Mucosa of stomach (tissue), 1 donor: ENCODE results near the gene STON2.
"Not testable (repeated sequence)": the region's sequence is repeated elsewhere in the genome, so short reads cannot be mapped to it uniquely, and the experiment has no call there.

Experiments used
- H3K27me3 ChIP-seq: one replicate; pipeline ENCODE4 v1.7.0; 2013; ENCODE audit warnings: mild to moderate bottlenecking, low read length; ENCODE audit not compliant: control insufficient read depth, insufficient read depth
- H3K36me3 ChIP-seq: one replicate; pipeline ENCODE4 v1.7.0; 2013; ENCODE audit warnings: low read length; ENCODE audit not compliant: control insufficient read depth, insufficient read depth
- H3K4me1 ChIP-seq: one replicate; pipeline ENCODE4 v1.7.0; 2013; ENCODE audit warnings: mild to moderate bottlenecking, low read length; ENCODE audit not compliant: control insufficient read depth, insufficient read depth
- H3K4me3 ChIP-seq: one replicate; pipeline ENCODE4 v1.7.0; 2013; ENCODE audit warnings: low read length
- H3K9ac ChIP-seq: one replicate; pipeline ENCODE4 v1.7.0; 2013; ENCODE audit warnings: mild to moderate bottlenecking, low read length, moderate library complexity
- H3K9me3 ChIP-seq: one replicate; pipeline ENCODE4 v1.7.0; 2013; ENCODE audit warnings: mild to moderate bottlenecking, low read length, moderate library complexity; ENCODE audit not compliant: control insufficient read depth
- donor health status: Pancreatic carcinoma.

Gene STON2

DNA sequence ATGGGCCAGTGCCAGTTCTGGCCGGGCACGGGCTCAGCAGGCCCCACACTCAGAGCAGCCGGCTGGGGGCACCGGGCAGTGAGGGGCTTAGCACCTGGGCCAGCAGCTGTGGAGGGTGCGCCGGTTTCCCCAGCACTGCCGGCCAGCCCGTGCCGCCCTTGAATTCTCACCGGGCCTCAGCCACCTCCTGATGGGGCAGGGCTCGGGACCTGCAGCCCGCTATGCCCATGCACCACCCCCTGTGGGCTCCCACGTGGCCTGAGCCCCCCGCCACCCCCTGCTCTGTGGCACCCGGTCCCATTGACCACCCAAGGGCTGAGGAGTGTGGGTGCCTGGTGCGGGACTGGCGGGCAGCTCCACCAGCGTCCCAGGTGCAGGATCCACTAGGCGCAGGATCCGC, 164.0 kb downstream of the STON2 start:
- no peaks in the 10 kb centered on the region for H3K27me3 ChIP-seq
- H3K9me3 ChIP-seq, result no peaks in the 10 kb centered on the region

DNA sequence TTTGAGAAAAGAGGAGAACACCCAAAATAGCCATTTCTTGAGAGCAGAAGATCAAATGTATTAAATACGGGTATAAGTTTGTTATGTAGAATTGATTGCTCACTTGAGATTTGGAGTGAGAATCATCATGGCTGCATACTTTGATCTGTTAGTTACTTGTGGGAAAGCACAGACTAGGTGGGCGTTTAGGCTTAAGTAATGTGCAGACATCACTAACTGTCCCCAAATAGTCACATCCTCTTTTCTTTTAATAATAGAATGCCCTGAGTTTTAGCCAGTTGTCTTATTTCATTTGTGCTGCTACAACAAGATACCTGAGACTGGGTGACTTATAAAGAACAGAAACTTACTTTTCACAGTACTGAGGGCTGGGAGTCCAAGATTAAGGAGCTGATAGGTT, 165.0 kb downstream of the STON2 start:
- no peaks in the 10 kb centered on the region for H3K27me3 ChIP-seq
- no peaks in the 10 kb centered on the region for H3K9me3 ChIP-seq
- no peak overlapping the region for H3K4me3 ChIP-seq
- H3K9ac ChIP-seq, result no peak overlapping the region
- no peaks in the 10 kb centered on the region for H3K36me3 ChIP-seq
- no peaks in the 10 kb centered on the region for H3K4me1 ChIP-seq

More for the DNA sequence above, 164.0 kb downstream of the STON2 start:
- H3K9ac ChIP-seq, result no peak overlapping the region
- no peaks in the 10 kb centered on the region for H3K4me1 ChIP-seq
- H3K36me3 ChIP-seq, result no peaks in the 10 kb centered on the region
- H3K4me3 ChIP-seq, result no peak overlapping the region

DNA sequence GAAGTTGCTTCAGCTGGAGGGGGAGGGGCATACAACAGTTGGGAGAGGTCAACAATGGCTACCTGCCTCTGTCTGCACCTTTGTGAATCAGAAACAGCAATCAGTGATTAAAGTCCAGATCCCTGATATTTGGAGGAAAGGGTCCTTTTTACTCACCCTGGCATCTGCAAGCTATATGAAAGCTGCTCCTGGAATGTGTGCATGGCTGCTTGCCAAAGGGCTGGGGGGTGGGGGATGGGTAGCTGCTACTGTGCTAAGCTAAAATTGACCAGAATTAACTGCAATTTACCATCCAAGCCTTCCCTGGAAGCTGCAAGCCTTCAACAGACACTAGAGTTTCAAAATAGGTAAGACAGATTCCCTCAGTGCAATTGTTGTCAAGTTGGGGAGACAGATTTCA, 165.8 kb downstream of the STON2 start:
- Histone ChIP-seq H3K9me3 (no peaks in the 10 kb centered on the region), H3K27me3 (no peaks in the 10 kb centered on the region), H3K36me3 (no peaks in the 10 kb centered on the region), H3K4me1 (no peaks in the 10 kb centered on the region), H3K4me3 (no peak overlapping the region), H3K9ac (no peak overlapping the region)

DNA sequence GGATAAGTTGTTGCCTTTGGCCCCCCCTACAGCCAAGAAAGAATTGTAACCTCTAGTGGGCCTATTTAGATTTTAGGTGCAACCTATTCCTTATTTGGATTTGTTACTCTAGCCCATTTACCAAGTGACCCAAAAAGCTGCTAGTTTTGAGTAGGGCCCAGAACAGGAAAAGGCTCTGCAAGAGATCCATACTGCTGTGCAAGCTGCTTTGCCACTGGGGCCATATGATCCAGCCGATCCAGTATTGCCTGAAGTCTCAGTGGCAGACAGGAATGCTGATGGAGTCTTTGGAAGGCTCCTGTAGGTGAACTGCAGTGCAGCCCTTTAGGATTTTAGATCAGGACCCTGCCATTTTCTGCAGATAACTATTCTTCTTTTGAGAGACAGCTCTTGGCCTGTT, 166.5 kb downstream of the STON2 start:
- H3K9me3 ChIP-seq, result no peaks in the 10 kb centered on the region
- no peaks in the 10 kb centered on the region for H3K4me1 ChIP-seq
- H3K4me3 ChIP-seq, result no peak overlapping the region
- no peaks in the 10 kb centered on the region for H3K36me3 ChIP-seq
- H3K9ac ChIP-seq, result no peak overlapping the region
- no peaks in the 10 kb centered on the region for H3K27me3 ChIP-seq

DNA sequence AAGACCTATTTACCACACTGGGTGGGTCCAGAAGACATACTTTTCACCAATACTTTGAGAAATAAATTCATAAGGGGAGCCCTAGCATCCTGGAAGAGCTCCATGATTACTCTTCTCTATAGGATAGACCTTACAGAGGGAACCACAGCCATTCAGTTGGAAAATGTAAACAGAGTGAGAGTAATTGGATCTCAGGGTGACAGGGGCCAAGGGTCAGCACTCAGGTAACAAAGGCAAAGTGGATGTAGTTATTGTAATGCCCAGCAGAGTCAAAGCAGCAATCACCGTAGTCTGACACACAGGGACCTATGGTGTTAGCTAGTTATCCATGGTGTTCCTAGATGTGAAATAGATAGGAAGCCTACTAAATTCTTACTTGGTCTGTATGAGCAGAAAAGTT, 168.6 kb downstream of the STON2 start:
- Histone ChIP-seq H3K9ac (no peak overlapping the region), H3K27me3 (no peaks in the 10 kb centered on the region), H3K36me3 (no peaks in the 10 kb centered on the region), H3K4me1 (no peaks in the 10 kb centered on the region), H3K9me3 (no peaks in the 10 kb centered on the region), H3K4me3 (no peak overlapping the region)

DNA sequence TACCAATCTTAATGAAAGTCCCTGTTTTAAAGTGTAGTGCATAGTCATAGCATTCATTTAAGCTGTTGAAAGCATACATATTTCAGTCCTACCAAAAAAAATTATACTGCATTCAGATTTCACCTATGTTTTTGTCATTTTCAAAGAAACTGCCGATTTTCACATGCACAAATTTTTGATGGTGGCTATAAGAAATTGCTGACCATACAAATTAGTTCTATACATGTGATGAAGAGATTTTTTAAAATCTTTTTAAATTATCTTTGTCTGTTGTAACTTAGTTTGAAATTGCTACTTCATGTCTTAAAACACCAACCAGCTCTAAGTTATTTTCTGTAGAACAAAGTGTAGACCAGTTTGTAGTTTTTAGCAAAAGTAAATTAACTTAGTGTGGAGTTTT, 175.9 kb downstream of the STON2 start:
- H3K9me3 ChIP-seq, result no peaks in the 10 kb centered on the region
- H3K27me3 ChIP-seq, result no peaks in the 10 kb centered on the region
- H3K9ac ChIP-seq, result no peak overlapping the region
- H3K36me3 ChIP-seq, result no peaks in the 10 kb centered on the region
- peaks cover 16% of the 10 kb centered on the region for H3K4me1 ChIP-seq
- no peak overlapping the region for H3K4me3 ChIP-seq

DNA sequence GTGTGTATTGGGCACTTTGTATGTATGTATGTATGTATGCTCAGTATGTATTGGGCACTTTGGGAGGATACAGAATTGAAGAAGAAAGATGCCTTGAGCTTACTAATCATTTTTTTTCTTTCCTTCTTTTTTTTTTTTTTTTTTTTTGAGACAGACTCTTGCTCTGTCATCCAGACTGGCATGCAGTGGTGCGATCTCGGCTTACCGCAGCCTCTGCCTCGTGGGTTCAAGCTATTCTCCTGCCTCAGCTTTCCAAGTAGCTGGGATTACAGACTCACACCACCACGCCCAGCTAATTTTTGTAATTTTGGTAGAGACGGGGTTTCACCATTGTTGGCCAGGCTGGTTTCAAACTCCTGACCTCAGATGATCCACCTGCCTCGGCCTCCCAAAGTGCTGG, 176.3 kb downstream of the STON2 start:
- not testable (repeated sequence) for H3K27me3 ChIP-seq, H3K4me3 ChIP-seq, H3K9me3 ChIP-seq, H3K9ac ChIP-seq, H3K36me3 ChIP-seq
- peaks cover 16% of the 10 kb centered on the region for H3K4me1 ChIP-seq

DNA sequence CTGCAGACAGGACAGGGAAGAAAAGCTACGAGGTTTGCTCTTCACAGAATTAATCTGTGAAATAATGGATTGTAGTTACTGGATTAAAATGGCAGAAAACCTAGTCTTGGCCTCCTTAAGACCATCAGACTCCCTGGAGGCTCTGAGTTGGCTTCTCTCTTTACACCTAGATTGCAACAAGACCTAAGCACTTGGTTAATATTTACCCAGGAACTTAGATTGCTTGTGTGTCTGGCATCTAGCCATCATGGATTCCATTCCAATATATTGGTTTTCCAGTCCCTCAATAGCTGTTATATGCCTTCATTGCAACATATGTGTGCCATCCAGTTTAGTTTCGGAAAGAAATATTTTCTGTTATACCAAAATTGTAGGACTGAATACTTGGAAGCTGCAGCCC, 177.4 kb downstream of the STON2 start:
- H3K9ac ChIP-seq, result no peak overlapping the region
- no peaks in the 10 kb centered on the region for H3K36me3 ChIP-seq
- no peaks in the 10 kb centered on the region for H3K27me3 ChIP-seq
- H3K4me3 ChIP-seq, result no peak overlapping the region
- H3K4me1 ChIP-seq, result peaks cover 16% of the 10 kb centered on the region
- H3K9me3 ChIP-seq, result no peaks in the 10 kb centered on the region

DNA sequence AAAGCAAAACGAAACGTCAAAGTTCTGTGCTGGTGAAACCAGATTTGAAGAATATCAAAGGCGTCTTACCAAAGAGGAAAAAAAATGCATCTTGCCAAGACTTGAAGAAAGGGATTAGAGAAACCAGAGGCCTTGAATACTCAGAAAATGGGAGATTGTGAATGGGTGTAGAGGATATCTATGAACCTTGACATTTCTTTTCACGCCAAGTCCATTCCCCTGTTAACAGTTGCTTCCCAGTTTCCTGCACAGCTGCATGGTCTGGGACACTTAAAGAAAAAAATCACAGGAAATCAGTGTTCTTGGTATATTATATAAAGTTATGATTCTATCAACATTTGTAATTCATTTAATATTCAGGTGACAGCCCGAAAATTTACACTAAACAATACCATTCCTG, 178.0 kb downstream of the STON2 start:
- Histone ChIP-seq H3K27me3 (no peaks in the 10 kb centered on the region), H3K9ac (no peak overlapping the region), H3K4me3 (peak overlapping the region; percentile 71)

DNA sequence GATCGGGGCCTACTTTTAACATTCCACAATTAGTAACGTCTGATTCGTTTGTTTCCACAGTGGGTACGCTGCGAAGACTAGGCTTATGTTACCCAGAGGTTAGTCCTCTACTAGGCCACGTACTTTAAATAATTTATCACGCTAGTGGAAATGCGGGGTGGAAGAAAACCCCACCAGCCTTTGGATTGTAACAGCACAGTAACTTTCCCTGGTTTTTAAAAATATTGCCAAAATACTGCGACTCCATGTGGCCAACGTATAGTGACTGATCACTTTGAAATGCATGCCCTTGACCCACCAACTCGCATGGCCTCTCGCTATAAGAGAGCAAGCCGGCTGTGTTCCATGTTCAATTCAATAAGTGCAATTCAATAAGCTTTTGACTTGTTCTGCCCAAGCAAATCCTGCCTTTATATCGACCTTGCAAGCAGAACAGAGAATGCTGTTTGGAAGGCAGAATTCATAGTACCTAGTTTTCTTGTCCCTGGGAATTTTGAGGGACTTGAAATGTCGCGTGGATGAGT, 178.5 kb downstream of the STON2 start:
- H3K9me3 ChIP-seq, result no peaks in the 10 kb centered on the region
- H3K4me1 ChIP-seq, result peaks cover 16% of the 10 kb centered on the region
- no peaks in the 10 kb centered on the region for H3K27me3 ChIP-seq
- H3K9ac ChIP-seq, result peak overlapping the region; percentile 91
- H3K36me3 ChIP-seq, result no peaks in the 10 kb centered on the region
- peak overlapping the region; percentile 71 for H3K4me3 ChIP-seq

More for the DNA sequence above, 178.0 kb downstream of the STON2 start:
- Histone ChIP-seq H3K4me1 (peaks cover 16% of the 10 kb centered on the region), H3K36me3 (no peaks in the 10 kb centered on the region), H3K9me3 (no peaks in the 10 kb centered on the region)

DNA sequence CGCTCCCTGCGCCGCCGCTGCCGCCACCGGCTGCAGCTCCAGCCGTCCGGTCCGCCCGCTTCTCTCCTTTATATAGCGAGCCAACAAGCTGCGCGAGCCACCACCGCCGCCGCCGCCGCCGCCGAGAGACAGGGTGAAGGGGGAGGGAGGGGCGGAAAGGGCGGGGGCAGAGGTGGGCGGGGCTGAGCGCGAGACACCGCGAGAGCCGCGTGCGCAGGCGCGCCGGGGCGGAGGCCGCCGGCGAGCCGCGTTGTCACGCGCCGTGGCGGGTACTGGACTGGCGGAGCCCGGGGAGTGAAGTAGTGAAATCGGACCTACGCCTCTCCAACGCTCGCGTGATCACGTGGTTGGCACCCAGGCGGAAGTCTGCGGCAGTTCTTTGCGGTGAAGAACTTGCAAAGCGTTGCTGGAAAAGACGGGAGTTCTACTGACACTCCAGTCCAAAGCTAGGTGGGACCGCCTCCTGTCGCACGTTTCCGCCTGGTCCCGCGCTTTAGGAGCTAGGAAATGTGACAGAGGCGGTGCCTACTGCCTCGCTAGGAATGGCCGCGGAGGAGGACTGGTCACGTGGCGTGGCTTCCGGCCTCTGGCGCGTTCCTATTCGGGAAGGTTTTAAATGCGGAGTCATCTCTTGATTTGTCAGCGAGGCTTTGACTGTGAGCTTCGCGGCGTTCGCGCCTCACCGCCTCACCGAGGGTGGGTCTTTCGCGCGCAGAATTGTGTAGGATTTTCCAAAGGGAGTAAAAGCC, 179.1 kb downstream of the STON2 start, which contains the start of gene GTF2A1:
Gene GTF2A1, minus strand, starts transcription at position 130 of the 749 bp plus-strand sequence. CDS start 441 bp downstream, outside the sequence.
- peak within 1 kb of the TSS; percentile 97 for H3K9ac ChIP-seq
- H3K4me3 ChIP-seq, result peak within 1 kb of the TSS; percentile 71
- peaks cover 16% of the 10 kb centered on the region for H3K4me1 ChIP-seq
- no peaks in the 10 kb centered on the region for H3K9me3 ChIP-seq
- no peaks in the 10 kb centered on the region for H3K27me3 ChIP-seq
- H3K36me3 ChIP-seq, result no peaks in the 10 kb centered on the region

DNA sequence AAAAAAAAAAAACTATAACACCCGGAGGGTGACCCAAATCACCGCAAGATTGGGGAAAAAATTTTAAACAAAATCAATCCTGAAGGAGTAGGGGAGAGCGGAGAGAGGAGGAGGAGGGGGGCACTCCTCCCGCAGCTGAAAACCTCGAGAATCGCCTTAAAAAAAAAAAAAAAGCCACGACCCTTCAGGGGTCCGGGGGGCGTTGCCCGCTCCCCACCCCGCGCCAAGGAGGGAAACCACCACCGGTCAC, 179.6 kb downstream of the STON2 start:
- Histone ChIP-seq H3K4me1 (peaks cover 16% of the 10 kb centered on the region), H3K9ac (peak overlapping the region; percentile 97), H3K4me3 (peak overlapping the region; percentile 63), H3K36me3 (no peaks in the 10 kb centered on the region), H3K9me3 (no peaks in the 10 kb centered on the region), H3K27me3 (no peaks in the 10 kb centered on the region)
